ENCODE measurements around the gene PARD3B. TPM values are rescaled to one million over a fixed set of nuclear protein-coding genes. Genes with fewer than 3 reads are reported as not detected.

The PARD3B gene
- total RNA-seq, 1 experiment from 2014 or later, result 6.4 TPM

DNA sequence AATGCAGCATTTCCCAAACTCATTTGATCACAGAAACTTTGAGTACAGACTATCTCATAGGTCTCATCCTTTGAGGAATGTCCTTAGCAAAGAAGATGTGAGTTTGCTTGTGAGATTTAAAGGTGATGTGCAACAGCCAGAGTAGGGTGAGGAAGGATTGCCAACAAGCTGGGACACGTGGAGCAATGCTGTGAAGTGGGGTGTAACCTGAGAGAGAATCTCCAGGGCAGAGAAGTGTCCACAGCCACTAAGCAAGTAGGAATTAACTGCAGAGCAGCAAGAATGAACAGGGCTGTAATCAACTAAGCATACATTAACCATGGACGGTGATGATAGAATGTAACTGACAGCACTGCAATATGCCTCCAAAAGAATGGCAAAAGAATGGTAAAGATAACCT lies 667.1 kb downstream of the PARD3B start:
- no peaks in the 10 kb centered on the region for H3K27me3 ChIP-seq (ENCODE audit: insufficient read depth, low read length)
- Mint-ChIP-seq H3K36me3 (ENCODE audit: insufficient read depth in 1 of 3, low read depth in 3 of 3) (no peaks in the 10 kb centered on the region), H3K4me1 (peaks cover 14 to 22% of the 10 kb centered on the region in 2 experiments), H3K27ac (peak overlapping the region in 1 of 3 experiments; percentile 20; a peak in 1 of 7 replicates), H3K4me3 (no peak overlapping the region), H3K27me3 (ENCODE audit: low read depth) (no peaks in the 10 kb centered on the region), H3K9me3 (no peaks in the 10 kb centered on the region)
- no peak overlapping the region for H3K23ac ChIP-seq (ENCODE audit: insufficient read length, low read depth, low read length)
- H2AK5ac ChIP-seq (ENCODE audit: insufficient read length, low read length), result no peak overlapping the region
- H3K14ac ChIP-seq (ENCODE audit: insufficient read depth, low read length), result no peak overlapping the region; the same call in 1 of the 2 replicates
- H4K5ac ChIP-seq (ENCODE audit: insufficient read length, low read depth, low read length), result no peak overlapping the region
- no peak overlapping the region for H4K91ac ChIP-seq (ENCODE audit: insufficient read length, low read depth, low read length)
- no peak overlapping the region for H3K4me2 ChIP-seq (ENCODE audit: insufficient read depth, insufficient read length, low read length)
- H3K23me2 ChIP-seq (ENCODE audit: insufficient read length, low read depth, low read length, poor library complexity, severe bottlenecking), result no peaks in the 10 kb centered on the region
- H3K79me1 ChIP-seq (ENCODE audit: insufficient read depth, low read depth, low read length, poor library complexity, severe bottlenecking), result no peaks in the 10 kb centered on the region
- no peak overlapping the region for H2BK12ac ChIP-seq (ENCODE audit: insufficient read length, low read depth, low read length)
- no peak overlapping the region for H3K27ac ChIP-seq (ENCODE audit: insufficient read length, low read depth, low read length)
- no peak overlapping the region for H2BK20ac ChIP-seq (ENCODE audit: low read depth, low read length, poor library complexity, severe bottlenecking)
- H2BK5ac ChIP-seq (ENCODE audit: insufficient read length, low read length), result no peak overlapping the region
- H3K56ac ChIP-seq (ENCODE audit: insufficient read length, low read depth, low read length), result no peak overlapping the region
- no peak overlapping the region for H3K9ac ChIP-seq (ENCODE audit: extremely low read depth, insufficient read length, low read length)
- H3K9me3 ChIP-seq (ENCODE audit: control insufficient read depth, low read depth, low read length), result no peaks in the 10 kb centered on the region
- WGBS (ENCODE audit: extremely low coverage, insufficient read length, low lambda C conversion rate), result no CpG with 5 or more reads among the region's 2 CpGs
- H2BK15ac ChIP-seq (ENCODE audit: low read depth, low read length), result no peak overlapping the region
- H2BK120ac ChIP-seq (ENCODE audit: low read depth, low read length, poor library complexity, severe bottlenecking), result no peak overlapping the region
- peaks cover 2% of the 10 kb centered on the region; the same call in 1 of the 2 replicates for H3K4me1 ChIP-seq (ENCODE audit: insufficient read depth, low read length)
- TF ChIP-seq, protein P1, sequence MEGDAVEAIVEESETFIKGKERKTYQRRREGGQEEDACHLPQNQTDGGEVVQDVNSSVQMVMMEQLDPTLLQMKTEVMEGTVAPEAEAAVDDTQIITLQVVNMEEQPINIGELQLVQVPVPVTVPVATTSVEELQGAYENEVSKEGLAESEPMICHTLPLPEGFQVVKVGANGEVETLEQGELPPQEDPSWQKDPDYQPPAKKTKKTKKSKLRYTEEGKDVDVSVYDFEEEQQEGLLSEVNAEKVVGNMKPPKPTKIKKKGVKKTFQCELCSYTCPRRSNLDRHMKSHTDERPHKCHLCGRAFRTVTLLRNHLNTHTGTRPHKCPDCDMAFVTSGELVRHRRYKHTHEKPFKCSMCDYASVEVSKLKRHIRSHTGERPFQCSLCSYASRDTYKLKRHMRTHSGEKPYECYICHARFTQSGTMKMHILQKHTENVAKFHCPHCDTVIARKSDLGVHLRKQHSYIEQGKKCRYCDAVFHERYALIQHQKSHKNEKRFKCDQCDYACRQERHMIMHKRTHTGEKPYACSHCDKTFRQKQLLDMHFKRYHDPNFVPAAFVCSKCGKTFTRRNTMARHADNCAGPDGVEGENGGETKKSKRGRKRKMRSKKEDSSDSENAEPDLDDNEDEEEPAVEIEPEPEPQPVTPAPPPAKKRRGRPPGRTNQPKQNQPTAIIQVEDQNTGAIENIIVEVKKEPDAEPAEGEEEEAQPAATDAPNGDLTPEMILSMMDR (conservative IDR thresholded peaks at IDR 0.05), result no peak
- H3K18ac ChIP-seq (ENCODE audit: insufficient read length, low read depth, low read length), result no peak overlapping the region
- no peak overlapping the region for H4K8ac ChIP-seq (replicated peaks; ENCODE audit: insufficient read length, low read depth, low read length)
- H3K79me2 ChIP-seq (ENCODE audit: insufficient read depth, low read length), result no peaks in the 10 kb centered on the region
- H2AFZ ChIP-seq (ENCODE audit: low read length), result no peak overlapping the region
- H3K4ac ChIP-seq (ENCODE audit: low read depth, low read length), result no peak overlapping the region
- H4K20me1 ChIP-seq (ENCODE audit: control insufficient read depth, insufficient read depth, insufficient read length), result no peaks in the 10 kb centered on the region
- H3T11ph ChIP-seq (ENCODE audit: low read length), result no peak overlapping the region
- DNase-seq, result no peak

Measured in H9 (cell line).